HG03196 (cell line): ENCODE data around the gene CD53.
"Not testable (repeated sequence)": the region's sequence is repeated elsewhere in the genome, so short reads cannot be mapped to it uniquely, and the experiment has no call there.

Experiments used
- ATAC-seq: cut with Tn5 transposase; IDR thresholded peaks from one replicate; pipeline ENCODE4 v1.9.1; 2021; ENCODE audit not compliant: unreplicated experiment

CD53 gene

GRCh38 chr1:110872745-110873720 is at the start of gene CD53:
Gene CD53, plus strand, starts transcription at chr1:110873148. Its CDS starts 18,261 bp downstream, at chr1:110891409.
- peak; percentile 44 for ATAC-seq

GRCh38 chr1:110824192-110824591 is 48.8 kb upstream of the CD53 start:
- no peak for ATAC-seq

GRCh38 chr1:110829955-110830553 is 42.9 kb upstream of the CD53 start:
- peak; percentile 67 for ATAC-seq

- not testable (repeated sequence) for ATAC-seq
Observed at GRCh38 chr1:110833779-110834178, 39.2 kb upstream of the CD53 start.

- ATAC-seq: no peak
Observed at GRCh38 chr1:110846861-110847260, 26.1 kb upstream of the CD53 start.

GRCh38 chr1:110850145-110850544 is 22.8 kb upstream of the CD53 start:
- no peak for ATAC-seq

GRCh38 chr1:110850627-110851026 is 22.3 kb upstream of the CD53 start:
- ATAC-seq: no peak

GRCh38 chr1:110853135-110853534 is 19.8 kb upstream of the CD53 start:
- no peak for ATAC-seq

- no peak for ATAC-seq
Observed at GRCh38 chr1:110856410-110856809, 16.5 kb upstream of the CD53 start.

- ATAC-seq: no peak
Observed at GRCh38 chr1:110857964-110858948, 14.7 kb upstream of the CD53 start.

GRCh38 chr1:110859062-110859461 is 13.9 kb upstream of the CD53 start:
- no peak for ATAC-seq

GRCh38 chr1:110860174-110860573 is 12.8 kb upstream of the CD53 start:
- ATAC-seq: no peak

- not testable (repeated sequence) for ATAC-seq
Observed at GRCh38 chr1:110860620-110861019, 12.3 kb upstream of the CD53 start.

- not testable (repeated sequence) for ATAC-seq
Observed at GRCh38 chr1:110861942-110862341, 11.0 kb upstream of the CD53 start.

GRCh38 chr1:110864287-110864686 is 8.7 kb upstream of the CD53 start:
- ATAC-seq: no peak

- ATAC-seq: no peak
Observed at GRCh38 chr1:110870721-110871388, 2.1 kb upstream of the CD53 start.

- peak; percentile 26 for ATAC-seq
Observed at GRCh38 chr1:110872366-110872744, 593 bp upstream of the CD53 start.

- no peak for ATAC-seq
Observed at GRCh38 chr1:110873856-110874255, 908 bp downstream of the CD53 start.

- ATAC-seq: peak; percentile 4
Observed at GRCh38 chr1:110874324-110875215, 1.6 kb downstream of the CD53 start.
